Measurements from ENCODE around the gene DLL3.

Gene DLL3

GRCh38 chr19:39516270-39516669 is 17.5 kb downstream of the DLL3 start:
- DNase-seq (ENCODE audit: low spot score), result no peak

GRCh38 chr19:39517432-39517831 is 18.7 kb downstream of the DLL3 start:
- DNase-seq (ENCODE audit: low spot score), result no peak

- no peak for DNase-seq (ENCODE audit: low spot score)
Measured at GRCh38 chr19:39518458-39518857, 19.7 kb downstream of the DLL3 start.

- no peak for DNase-seq (ENCODE audit: low spot score)
Measured at GRCh38 chr19:39518975-39519374, 20.2 kb downstream of the DLL3 start.

GRCh38 chr19:39520541-39521484 is 22.1 kb downstream of the DLL3 start:
- no peak for DNase-seq (ENCODE audit: low spot score)

- no peak for DNase-seq (ENCODE audit: low spot score)
Measured at GRCh38 chr19:39524495-39524894, 25.7 kb downstream of the DLL3 start.

GRCh38 chr19:39525205-39525604 is 26.5 kb downstream of the DLL3 start:
- no peak for DNase-seq (ENCODE audit: low spot score)

GRCh38 chr19:39531834-39532232 is 33.1 kb downstream of the DLL3 start:
- DNase-seq (ENCODE audit: low spot score), result no peak

GRCh38 chr19:39532233-39533002 is 33.7 kb downstream of the DLL3 start, which contains the start of gene EID2B:
EID2B (minus strand) TSS chr19:39532852; CDS start chr19:39532802, 50 bp downstream.
- peak; percentile 95 for DNase-seq (ENCODE audit: low spot score)

GRCh38 chr19:39533003-39533512 is 34.3 kb downstream of the DLL3 start:
- DNase-seq (ENCODE audit: low spot score), result no peak

- no peak for DNase-seq (ENCODE audit: low spot score)
Measured at GRCh38 chr19:39533791-39534190, 35.0 kb downstream of the DLL3 start.

GRCh38 chr19:39539165-39539517 is 40.4 kb downstream of the DLL3 start:
- DNase-seq (ENCODE audit: low spot score), result no peak

GRCh38 chr19:39539518-39540332 is 41.0 kb downstream of the DLL3 start, which contains the start of gene EID2:
EID2 (minus strand) TSS chr19:39540161; CDS start chr19:39540079, 82 bp downstream.
- peak; percentile 92 for DNase-seq (ENCODE audit: low spot score)

GRCh38 chr19:39540333-39540673 is 41.6 kb downstream of the DLL3 start:
- no peak for DNase-seq (ENCODE audit: low spot score)

GRCh38 chr19:39542206-39542605 is 43.5 kb downstream of the DLL3 start:
- peak; percentile 82 for DNase-seq (ENCODE audit: low spot score)

GRCh38 chr19:39543477-39543857 is 44.7 kb downstream of the DLL3 start:
- DNase-seq (ENCODE audit: low spot score), result no peak

GRCh38 chr19:39544226-39544903 is 45.6 kb downstream of the DLL3 start:
- no peak for DNase-seq (ENCODE audit: low spot score)

GRCh38 chr19:39544911-39545310 is 46.2 kb downstream of the DLL3 start:
- no peak for DNase-seq (ENCODE audit: low spot score)

- DNase-seq (ENCODE audit: low spot score), result no peak
Measured at GRCh38 chr19:39546599-39546998, 47.9 kb downstream of the DLL3 start.

- no peak for DNase-seq (ENCODE audit: low spot score)
Measured at GRCh38 chr19:39550197-39550596, 51.5 kb downstream of the DLL3 start.

- no peak for DNase-seq (ENCODE audit: low spot score)
Measured at GRCh38 chr19:39553082-39553652, 54.4 kb downstream of the DLL3 start.
